H9 (cell line): Measurements from ENCODE around the gene EFCAB11. TPM values are rescaled to one million over a fixed set of nuclear protein-coding genes. Genes with fewer than 3 reads are reported as not detected.

Experiments used
- DNase-seq: peaks from one replicate; pipeline ENCODE4 v3.0.0-alpha.2; 2017
- H2AFZ ChIP-seq: one replicate; pipeline ENCODE4 v1.6.1; 2013; ENCODE audit warnings: mild to moderate bottlenecking, low read length, control low read depth, moderate library complexity
- H2AK5ac ChIP-seq: 2 replicates; pipeline ENCODE4 v1.6.1; 2013; ENCODE audit warnings: low read length, control low read depth, mixed read lengths; ENCODE audit not compliant: insufficient read length
- H2BK120ac ChIP-seq: one replicate; pipeline ENCODE4 v1.6.1; 2013; ENCODE audit warnings: low read depth, mild to moderate bottlenecking, low read length, control low read depth, inconsistent platforms; ENCODE audit not compliant: poor library complexity, severe bottlenecking
- H2BK12ac ChIP-seq: 2 replicates; pipeline ENCODE4 v1.6.1; 2013; ENCODE audit warnings: low read length, control low read depth, mixed read lengths, low read depth; ENCODE audit not compliant: insufficient read length
- H2BK15ac ChIP-seq: 2 replicates; pipeline ENCODE4 v1.6.1; 2013; ENCODE audit warnings: low read depth, low read length, control low read depth
- H2BK20ac ChIP-seq: one replicate; pipeline ENCODE4 v1.6.1; 2013; ENCODE audit warnings: low read depth, mild to moderate bottlenecking, low read length, control low read depth, inconsistent platforms; ENCODE audit not compliant: poor library complexity, severe bottlenecking
- H2BK5ac ChIP-seq: 2 replicates; pipeline ENCODE4 v1.6.1; 2013; ENCODE audit warnings: low read length, control low read depth, mixed read lengths; ENCODE audit not compliant: insufficient read length
- H3K14ac ChIP-seq: 2 replicates; pipeline ENCODE4 v1.6.1; 2013; ENCODE audit warnings: low read length, control low read depth; ENCODE audit not compliant: insufficient read depth
- H3K18ac ChIP-seq: 2 replicates; pipeline ENCODE4 v1.6.1; 2013; ENCODE audit warnings: low read depth, mild to moderate bottlenecking, mixed read lengths, low read length, control low read depth; ENCODE audit not compliant: insufficient read length
- H3K23ac ChIP-seq: 2 replicates; pipeline ENCODE4 v1.6.1; 2013; ENCODE audit warnings: low read length, control low read depth, mixed read lengths, low read depth; ENCODE audit not compliant: insufficient read length
- H3K23me2 ChIP-seq: 2 replicates; pipeline ENCODE4 v1.6.1; 2013; ENCODE audit warnings: low read depth, mild to moderate bottlenecking, mixed read lengths, low read length, control low read depth; ENCODE audit not compliant: insufficient read length, poor library complexity, severe bottlenecking
- H3K27ac ChIP-seq: 2 replicates; pipeline ENCODE4 v1.5.1; 2013; ENCODE audit warnings: low read length, control low read depth, mixed read lengths, low read depth; ENCODE audit not compliant: insufficient read length
- H3K27me3 ChIP-seq: 2 replicates; pipeline ENCODE4 v1.6.1; 2013; ENCODE audit warnings: low read length, control low read depth, inconsistent platforms; ENCODE audit not compliant: insufficient read depth
- H3K4ac ChIP-seq: 2 replicates; pipeline ENCODE4 v1.6.1; 2013; ENCODE audit warnings: low read depth, mild to moderate bottlenecking, control low read depth, inconsistent platforms, low read length, moderate library complexity
- H3K4me1 ChIP-seq: 2 replicates; pipeline ENCODE4 v1.6.1; 2013; ENCODE audit warnings: low read length, control low read depth, inconsistent platforms; ENCODE audit not compliant: insufficient read depth
- H3K4me2 ChIP-seq: 2 replicates; pipeline ENCODE4 v1.6.1; 2013; ENCODE audit warnings: low read length, control low read depth, mixed read lengths; ENCODE audit not compliant: insufficient read length, insufficient read depth
- H3K56ac ChIP-seq: 2 replicates; pipeline ENCODE4 v1.6.1; 2013; ENCODE audit warnings: low read depth, mild to moderate bottlenecking, mixed read lengths, low read length, control low read depth; ENCODE audit not compliant: insufficient read length
- H3K79me1 ChIP-seq: 2 replicates; pipeline ENCODE4 v1.6.1; 2013; ENCODE audit warnings: low read depth, mild to moderate bottlenecking, moderate library complexity, low read length, control low read depth, inconsistent platforms; ENCODE audit not compliant: insufficient read depth, poor library complexity, severe bottlenecking
- H3K79me2 ChIP-seq: 2 replicates; pipeline ENCODE4 v1.6.1; 2013; ENCODE audit warnings: low read length, control low read depth, inconsistent platforms; ENCODE audit not compliant: insufficient read depth
- H3K9ac ChIP-seq: 2 replicates; pipeline ENCODE4 v1.6.1; 2013; ENCODE audit warnings: low read length, control low read depth, mixed read lengths; ENCODE audit not compliant: insufficient read length; ENCODE audit errors: extremely low read depth
- H3K9me3 ChIP-seq: one replicate; pipeline ENCODE4 v1.6.1; 2013; ENCODE audit warnings: low read depth, low read length, inconsistent platforms; ENCODE audit not compliant: control insufficient read depth
- H3T11ph ChIP-seq: one replicate; pipeline ENCODE4 v1.6.1; 2013; ENCODE audit warnings: mild to moderate bottlenecking, low read length, control low read depth, inconsistent platforms
- H4K20me1 ChIP-seq: one replicate; pipeline ENCODE4 v1.6.1; 2013; ENCODE audit not compliant: control insufficient read depth, insufficient read length, insufficient read depth
- H4K5ac ChIP-seq: 2 replicates; pipeline ENCODE4 v1.6.1; 2013; ENCODE audit warnings: low read depth, mild to moderate bottlenecking, mixed read lengths, low read length, control low read depth; ENCODE audit not compliant: insufficient read length
- H4K8ac ChIP-seq: replicated peaks from 2 replicates; pipeline ENCODE4 v1.6.1; 2013; ENCODE audit warnings: low read length, control low read depth, mixed read lengths, low read depth; ENCODE audit not compliant: insufficient read length
- H4K91ac ChIP-seq: 2 replicates; pipeline ENCODE4 v1.6.1; 2013; ENCODE audit warnings: low read depth, mild to moderate bottlenecking, moderate library complexity, mixed read lengths, low read length, control low read depth; ENCODE audit not compliant: insufficient read length
- H3K27ac Mint-ChIP-seq, 3 experiments: 2 replicates in 2 of 3; 3 replicates in 1 of 3; pipeline ENCODE4 v1.8.0; 2020 to 2021; ENCODE audit warnings: mixed read lengths in 3 of 3, mild to moderate bottlenecking in 1 of 3, moderate library complexity in 1 of 3
- H3K27me3 Mint-ChIP-seq: 2 replicates; pipeline ENCODE4 v1.8.0; 2021; ENCODE audit warnings: low read depth, mild to moderate bottlenecking, moderate library complexity, mixed read lengths
- H3K36me3 Mint-ChIP-seq, 3 experiments: 2 replicates in 2 of 3; 3 replicates in 1 of 3; pipeline ENCODE4 v1.8.0; 2020 to 2021; ENCODE audit warnings: low read depth in 3 of 3, mixed read lengths in 3 of 3; ENCODE audit not compliant: insufficient read depth in 1 of 3
- H3K4me1 Mint-ChIP-seq, 2 experiments: 2 replicates each; pipeline ENCODE4 v1.8.0; 2020; ENCODE audit warnings: mixed read lengths in 2 of 2
- H3K4me3 Mint-ChIP-seq, 2 experiments: 2 replicates in 1 of 2; 3 replicates in 1 of 2; pipeline ENCODE4 v1.8.0; 2020 to 2021; ENCODE audit warnings: mild to moderate bottlenecking in 2 of 2, mixed read lengths in 2 of 2, moderate library complexity in 1 of 2
- H3K9me3 Mint-ChIP-seq, 2 experiments: 2 replicates in 1 of 2; 3 replicates in 1 of 2; pipeline ENCODE4 v1.8.0; 2020; ENCODE audit warnings: mild to moderate bottlenecking in 2 of 2, mixed read lengths in 2 of 2, moderate library complexity in 1 of 2
- CTCF ChIP-seq: fragments of 200-600 bp; sonication (generic); conservative IDR thresholded peaks from 3 replicates; pipeline ENCODE4 v1.8.0; 2021; ENCODE audit warnings: antibody characterized with exemption, mild to moderate bottlenecking
- WGBS: extraction: QIAGEN DNeasy Blood & Tissue Kit; methylation state at CpG from one replicate; pipeline ENCODE4 v1.1.7; 2013; ENCODE audit warnings: missing lambda C conversion rate, low lambda C conversion rate, mixed read lengths; ENCODE audit not compliant: insufficient read length; ENCODE audit errors: extremely low coverage; 5-methylcytosine and 5-hydroxymethylcytosine counted together
- total RNA-seq: library from RNA; stranded (reverse); gene quantifications from 2 replicates; pipeline ENCODE4 v1.2.1, GENCODE V29; 2021

EFCAB11 gene
- total RNA-seq, 1 experiment from 2014 or later, result 17.4 TPM

- Histone ChIP-seq H2BK20ac (no peak overlapping the region), H3K18ac (no peak overlapping the region), H3K9ac (no peak overlapping the region), H3K79me2 (no peaks in the 10 kb centered on the region), H2BK15ac (no peak overlapping the region), H3K79me1 (no peaks in the 10 kb centered on the region), H3K23ac (no peak overlapping the region), H3K14ac (no peak overlapping the region), H3K4ac (no peak overlapping the region), H4K91ac (no peak overlapping the region), H3K27me3 (no peaks in the 10 kb centered on the region), H4K5ac (no peak overlapping the region), H3T11ph (no peak overlapping the region), H2AFZ (no peak overlapping the region), H2AK5ac (no peak overlapping the region), H4K20me1 (no peaks in the 10 kb centered on the region), H3K4me1 (peaks cover 4% of the 10 kb centered on the region; the same call in 1 of the 2 replicates), H3K56ac (no peak overlapping the region), H2BK12ac (no peak overlapping the region), H2BK5ac (no peak overlapping the region), H4K8ac (no peak overlapping the region), H3K4me2 (no peak overlapping the region), H3K9me3 (no peaks in the 10 kb centered on the region), H3K27ac (no peak overlapping the region), H2BK120ac (no peak overlapping the region), H3K23me2 (no peaks in the 10 kb centered on the region)
- Mint-ChIP-seq H3K9me3 (no peaks in the 10 kb centered on the region; a peak in 2 of 5 replicates), H3K27ac (0 out of 7 replicates have a peak overlapping the region, but pooled peaks of 1 of the 3 experiments have one; percentile 46), H3K27me3 (peaks cover 5% of the 10 kb centered on the region), H3K36me3 (peaks cover 0 to 5% (median 0%) of the 10 kb centered on the region in 3 experiments; a peak in 1 of 7 replicates), H3K4me1 (peaks cover 17 to 25% of the 10 kb centered on the region in 2 experiments), H3K4me3 (no peak overlapping the region)
- peak; percentile 61 for DNase-seq
- no CpG with 5 or more reads among the region's 4 CpGs for WGBS
- peak; percentile 85 for TF ChIP-seq CTCF
Observed at GRCh38 chr14:89767861-89768268, 186.7 kb downstream of the EFCAB11 start.
